ENCODE data around the gene BAIAP2L2.

DNA sequence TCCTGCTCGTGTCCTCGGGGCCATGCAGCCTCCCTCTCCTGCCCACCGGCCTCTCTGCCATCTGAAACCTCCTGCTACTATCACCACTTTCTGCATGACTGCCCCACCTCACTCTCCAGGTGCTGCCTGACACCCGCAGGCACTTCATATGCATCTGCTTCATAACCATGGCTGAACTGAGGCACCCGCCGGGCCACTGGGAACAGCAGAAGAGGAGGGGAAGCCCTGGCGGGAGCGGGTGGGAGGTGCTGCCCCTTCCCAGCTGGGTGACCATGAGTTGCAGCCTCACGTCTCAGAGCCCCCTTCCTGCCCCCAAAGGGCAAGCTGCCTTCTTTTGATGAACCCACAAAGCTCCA, 75.0 kb downstream of the BAIAP2L2 start:
- TF ChIP-seq, protein P1, sequence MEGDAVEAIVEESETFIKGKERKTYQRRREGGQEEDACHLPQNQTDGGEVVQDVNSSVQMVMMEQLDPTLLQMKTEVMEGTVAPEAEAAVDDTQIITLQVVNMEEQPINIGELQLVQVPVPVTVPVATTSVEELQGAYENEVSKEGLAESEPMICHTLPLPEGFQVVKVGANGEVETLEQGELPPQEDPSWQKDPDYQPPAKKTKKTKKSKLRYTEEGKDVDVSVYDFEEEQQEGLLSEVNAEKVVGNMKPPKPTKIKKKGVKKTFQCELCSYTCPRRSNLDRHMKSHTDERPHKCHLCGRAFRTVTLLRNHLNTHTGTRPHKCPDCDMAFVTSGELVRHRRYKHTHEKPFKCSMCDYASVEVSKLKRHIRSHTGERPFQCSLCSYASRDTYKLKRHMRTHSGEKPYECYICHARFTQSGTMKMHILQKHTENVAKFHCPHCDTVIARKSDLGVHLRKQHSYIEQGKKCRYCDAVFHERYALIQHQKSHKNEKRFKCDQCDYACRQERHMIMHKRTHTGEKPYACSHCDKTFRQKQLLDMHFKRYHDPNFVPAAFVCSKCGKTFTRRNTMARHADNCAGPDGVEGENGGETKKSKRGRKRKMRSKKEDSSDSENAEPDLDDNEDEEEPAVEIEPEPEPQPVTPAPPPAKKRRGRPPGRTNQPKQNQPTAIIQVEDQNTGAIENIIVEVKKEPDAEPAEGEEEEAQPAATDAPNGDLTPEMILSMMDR (IDR thresholded peaks at IDR 0.05), result no peak
- no peak for TF ChIP-seq POLR2A (IDR thresholded peaks at IDR 0.05)

All from uterus (tissue), 2 donors.